Fibroblast of skin of scalp (primary cell): ENCODE measurements around the gene LMO1.

Source experiments
- DNase-seq: peaks from one replicate; pipeline ENCODE4 v3.0.0-alpha.2; 2013

Gene LMO1

GRCh38 chr11:8263109-8263768, 439 bp downstream of the LMO1 start:
- DNase-seq = no peak

GRCh38 chr11:8262552-8263108, 1.0 kb downstream of the LMO1 start:
- peak; percentile 57 for DNase-seq

DNA sequence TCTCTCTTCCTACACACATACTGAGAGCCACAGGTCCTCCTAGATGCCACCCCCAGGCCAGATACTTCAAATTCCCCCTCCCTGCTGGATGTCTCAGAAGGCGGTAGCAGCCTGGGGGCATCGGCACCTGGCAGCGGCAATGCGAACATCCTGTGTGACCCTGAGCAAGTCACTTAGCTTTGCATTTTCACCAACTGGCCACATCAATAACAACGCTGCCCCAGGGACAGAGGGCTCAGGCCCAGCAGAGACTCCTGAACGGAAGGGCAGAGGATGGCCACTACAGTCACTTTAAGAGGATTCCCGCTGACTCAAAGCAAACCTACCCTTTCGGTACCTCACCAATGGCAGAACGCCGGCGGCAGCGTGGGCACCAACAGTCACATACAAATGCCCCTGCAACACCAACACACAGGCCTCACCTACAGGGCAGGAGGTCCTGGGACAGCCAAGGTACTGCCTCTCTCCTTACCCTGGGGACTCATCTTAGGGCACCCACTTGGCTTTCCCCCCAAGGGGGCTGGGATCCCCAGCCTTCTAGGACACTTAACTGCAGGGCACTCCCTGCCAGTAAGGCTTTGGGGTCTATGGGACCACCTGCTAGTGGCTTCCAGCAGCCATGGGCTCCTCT, 1.6 kb downstream of the LMO1 start:
- DNase-seq = no peak

- DNase-seq = no peak
These were observed 2.4 kb downstream of the LMO1 start for GRCh38 chr11:8261291-8261690.

DNA sequence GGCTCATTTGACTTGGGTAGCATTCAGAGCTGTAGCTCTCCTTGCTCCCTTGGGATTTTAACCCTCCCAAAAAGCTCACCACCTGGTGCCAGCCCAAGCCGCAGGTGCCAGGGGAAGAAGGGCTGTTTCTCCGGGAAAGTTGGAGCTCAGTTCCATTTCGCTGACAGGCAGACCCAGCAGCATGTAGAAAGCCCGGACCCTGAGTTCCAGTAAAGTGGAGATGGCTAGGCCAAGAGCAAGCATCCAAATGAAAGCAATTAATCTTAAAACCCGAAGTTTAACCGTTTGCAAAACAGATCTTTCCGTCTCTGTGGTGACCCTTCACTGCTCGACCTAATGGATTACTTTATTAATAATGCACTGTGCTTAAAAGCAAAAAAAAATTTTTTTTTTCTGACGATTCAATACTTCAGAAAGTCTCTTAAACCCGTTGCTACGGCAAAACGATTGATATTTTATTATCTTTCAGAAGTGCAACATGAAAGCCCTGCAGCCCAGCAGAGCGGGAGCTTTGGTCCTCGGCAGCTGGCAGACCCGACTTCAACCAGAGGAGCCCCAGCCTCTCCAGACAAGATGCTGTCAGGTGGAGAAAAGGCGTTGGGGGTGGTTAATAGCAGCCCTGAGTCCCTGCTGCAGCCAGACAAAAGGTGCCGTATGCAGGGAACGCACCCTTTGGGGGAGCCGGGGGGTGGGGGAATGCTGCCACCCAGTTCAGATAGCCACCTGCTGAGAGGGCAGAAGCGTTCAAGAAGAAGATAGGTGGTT, 3.3 kb downstream of the LMO1 start:
- no peak for DNase-seq

GRCh38 chr11:8259306-8259959, 4.2 kb downstream of the LMO1 start:
- no peak for DNase-seq

DNA sequence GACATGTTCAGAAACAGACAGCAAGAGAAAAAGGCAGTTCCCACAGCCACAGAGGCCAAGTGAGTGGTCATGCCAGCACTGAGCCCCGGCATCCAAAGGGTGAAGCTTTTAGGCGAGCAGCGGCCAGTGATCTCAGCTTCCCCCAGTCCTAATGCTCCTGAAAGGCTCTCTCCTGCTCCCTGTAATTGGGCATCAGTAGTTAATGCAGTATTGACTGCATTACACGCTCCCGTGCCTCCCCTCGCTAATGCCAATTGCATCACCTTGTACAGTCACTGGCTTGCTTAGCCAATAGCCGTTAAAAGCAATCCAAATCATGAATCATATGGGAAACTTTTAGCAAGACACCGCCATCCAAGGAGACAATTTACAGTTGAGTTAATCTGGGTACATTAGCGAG, 4.9 kb downstream of the LMO1 start:
- peak; percentile 46 for DNase-seq

- peak; percentile 41 for DNase-seq
These were observed 5.4 kb downstream of the LMO1 start for GRCh38 chr11:8258289-8258688.

DNA sequence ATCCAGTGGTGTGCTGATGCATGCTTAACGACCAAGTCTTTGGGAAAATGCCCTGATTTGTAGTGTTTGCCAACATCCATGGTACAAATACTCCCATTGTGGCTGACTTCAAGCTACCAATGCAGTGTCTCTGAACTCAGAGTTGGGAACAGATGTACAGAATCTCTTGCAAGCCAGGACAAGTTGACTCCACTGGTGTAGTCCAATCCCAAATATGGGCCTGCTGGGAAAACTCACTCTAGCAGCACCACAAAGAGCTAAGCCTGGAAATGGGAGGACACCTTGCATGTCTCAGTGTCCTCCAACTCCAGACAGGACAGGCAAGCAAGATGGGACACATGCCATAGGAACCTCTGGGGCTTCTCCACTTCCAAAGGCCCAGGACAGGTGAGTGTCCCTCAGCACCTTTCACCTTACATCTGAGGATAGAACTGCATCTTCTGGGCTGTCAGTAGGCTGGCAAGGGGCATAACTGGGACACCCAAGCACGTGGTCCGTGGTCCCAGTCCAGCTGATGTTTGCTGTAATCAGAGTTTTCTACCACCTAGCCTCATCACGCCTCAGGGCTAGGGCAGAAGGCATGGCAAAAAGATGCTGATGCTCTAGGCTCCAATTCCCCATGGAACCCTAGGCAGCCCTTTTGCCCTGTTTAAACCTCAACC, 6.5 kb downstream of the LMO1 start:
- no peak for DNase-seq

GRCh38 chr11:8256271-8257002, 7.2 kb downstream of the LMO1 start:
- no peak for DNase-seq

DNA sequence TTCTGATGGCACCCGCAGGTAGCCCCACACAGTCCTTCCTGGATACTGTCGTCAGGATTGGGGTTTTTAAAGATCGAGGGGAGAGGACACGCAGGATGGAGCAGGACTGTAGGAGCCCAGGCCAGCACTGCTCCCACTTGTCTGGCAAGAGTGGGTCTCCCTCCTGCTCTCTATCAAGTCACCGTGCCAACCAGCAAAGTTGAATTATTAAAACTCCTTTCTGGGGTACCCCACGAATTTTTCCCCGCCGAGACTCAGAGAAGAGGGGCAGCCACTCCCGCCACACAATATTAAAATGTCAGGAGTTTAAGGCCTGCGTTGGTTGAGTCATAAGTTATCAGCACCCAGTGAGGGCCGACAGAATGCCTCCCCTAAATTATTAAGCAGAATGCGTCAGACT, 10.1 kb downstream of the LMO1 start:
- DNase-seq = no peak

DNA sequence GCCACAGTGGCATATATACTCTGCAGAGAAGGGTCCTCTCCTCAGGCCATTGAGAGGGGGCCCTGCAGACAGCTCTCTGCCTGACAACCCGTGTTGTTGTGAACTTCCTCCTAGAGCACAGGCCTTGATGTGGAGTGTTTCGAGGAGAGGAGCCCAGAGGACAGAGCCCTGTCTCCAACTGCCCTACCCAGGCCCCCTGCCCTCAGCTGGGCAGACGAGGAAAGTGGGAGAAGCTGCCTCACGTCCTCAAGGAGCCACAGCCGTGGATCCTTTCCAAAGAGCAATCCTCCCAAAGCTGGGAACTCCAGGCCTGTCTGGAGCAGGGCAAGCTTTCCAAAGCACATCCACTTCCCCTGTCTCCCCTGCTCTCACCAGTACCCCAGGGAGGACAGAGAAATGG, 10.7 kb downstream of the LMO1 start:
- DNase-seq = no peak

GRCh38 chr11:8252388-8252787, 11.3 kb downstream of the LMO1 start:
- DNase-seq = no peak

GRCh38 chr11:8251616-8252295, 11.9 kb downstream of the LMO1 start:
- no peak for DNase-seq

GRCh38 chr11:8250981-8251615, 12.6 kb downstream of the LMO1 start:
- no peak for DNase-seq

DNA sequence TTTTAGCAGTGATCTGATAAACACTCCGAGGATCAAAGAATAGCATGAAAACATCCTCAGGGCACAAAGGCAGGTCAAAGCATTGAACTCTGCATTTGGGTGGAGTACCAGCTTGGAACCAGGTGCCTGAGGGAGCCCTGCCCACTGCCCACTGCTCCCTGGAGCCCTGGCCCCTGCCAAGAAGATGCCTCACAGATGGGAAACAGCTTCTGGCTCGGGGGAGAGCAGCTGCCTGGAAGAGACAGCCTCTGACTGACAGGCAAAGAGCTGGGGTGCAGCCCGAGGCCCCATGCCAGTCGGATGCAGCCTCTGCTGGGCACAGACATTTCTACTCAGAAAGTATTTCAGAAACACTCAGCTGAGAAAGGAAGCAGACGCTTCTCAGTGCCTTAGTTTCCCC, 13.2 kb downstream of the LMO1 start:
- DNase-seq = no peak

DNA sequence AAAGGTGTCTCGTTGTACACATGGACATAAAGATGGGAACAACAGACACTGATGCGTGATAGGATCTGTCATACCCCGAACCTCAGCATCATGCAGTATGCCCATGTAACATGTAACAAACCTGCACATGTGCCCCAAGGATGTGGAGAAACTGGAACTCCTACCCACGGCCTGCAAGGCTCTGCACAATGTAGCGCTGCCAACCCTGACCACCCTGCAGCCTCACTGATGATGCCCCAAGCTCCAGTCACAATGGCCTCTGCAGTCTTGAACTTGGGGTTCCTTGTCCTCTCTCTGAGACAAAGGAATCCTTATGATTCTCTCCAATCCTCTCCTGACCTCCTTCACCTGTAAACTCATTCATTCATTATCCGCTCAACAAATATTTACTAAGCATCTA, 14.2 kb downstream of the LMO1 start:
- DNase-seq = no peak

DNA sequence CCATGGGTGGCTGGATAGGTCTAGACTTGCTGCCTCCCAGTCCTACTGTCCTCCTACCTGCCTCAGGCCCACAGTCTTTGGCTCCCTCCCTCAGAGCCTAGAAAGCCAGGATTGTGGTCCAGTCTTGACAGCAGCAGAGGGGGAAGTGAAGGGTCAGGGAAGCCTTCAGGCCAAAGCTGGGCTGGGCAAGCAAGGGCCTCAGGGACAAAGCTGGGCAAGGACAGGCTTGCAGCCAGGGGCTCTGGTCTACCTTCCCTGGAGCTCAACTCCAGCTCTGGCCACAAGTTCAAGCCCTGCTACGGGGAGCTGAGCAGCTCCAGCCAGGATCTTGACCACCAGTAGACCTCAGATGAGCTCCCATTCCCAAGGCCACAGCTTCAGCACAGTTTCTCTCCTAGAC, 14.9 kb downstream of the LMO1 start:
- no peak for DNase-seq

DNA sequence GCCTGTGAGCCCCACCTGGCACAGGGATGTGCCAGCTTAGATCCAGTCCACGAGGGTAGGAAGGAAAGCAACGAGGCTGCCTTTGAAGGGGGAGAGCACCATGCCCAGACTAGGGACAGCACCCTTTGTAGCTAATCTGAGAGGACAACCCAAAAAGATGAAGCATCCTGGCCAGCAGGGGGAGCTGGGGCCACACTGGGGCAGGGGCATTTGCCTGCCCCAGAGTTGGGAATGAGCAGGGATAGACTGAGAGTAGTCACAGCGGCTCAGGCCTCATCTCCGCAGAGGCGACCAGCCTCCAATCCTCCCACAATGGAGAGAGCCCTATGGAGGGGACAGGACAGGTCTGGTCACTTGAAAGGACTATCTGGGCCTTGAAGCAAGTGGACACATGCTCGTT, 16.4 kb downstream of the LMO1 start:
- no peak for DNase-seq

GRCh38 chr11:8243458-8243857, 20.2 kb downstream of the LMO1 start:
- no peak for DNase-seq
